Activated naive CD4-positive, alpha-beta T cell treated with anti-CD3 and anti-CD28 coated beads, Interleukin-2, amount 10 ng/mL, durations not matched to agents 7 days and 5 days (primary cell): ENCODE measurements around the gene JAG1.

ENCODE experiments used
- CTCF ChIA-PET: fragments of 350-600 bp; sonication (Branson Sonifier 250); formaldehyde crosslinking; loops from one replicate; lab custom pipeline; 2021; ENCODE audit warnings: antibody characterized with exemption; lab: Charles Lee
- DNase-seq: peaks from one replicate; pipeline ENCODE4 v3.0.0-alpha.2; 2020
- H3K27ac Mint-ChIP-seq: one replicate; pipeline ENCODE4 v1.8.0; 2021; ENCODE audit warnings: mild to moderate bottlenecking, moderate library complexity, mixed read lengths
- H3K27me3 Mint-ChIP-seq: one replicate; pipeline ENCODE4 v1.8.0; 2021; ENCODE audit warnings: mild to moderate bottlenecking, mixed read lengths
- H3K36me3 Mint-ChIP-seq: one replicate; pipeline ENCODE4 v1.8.0; 2021; ENCODE audit warnings: mixed read lengths
- H3K4me1 Mint-ChIP-seq: one replicate; pipeline ENCODE4 v1.8.0; 2021; ENCODE audit warnings: mixed read lengths
- H3K4me3 Mint-ChIP-seq: one replicate; pipeline ENCODE4 v1.8.0; 2021; ENCODE audit warnings: mild to moderate bottlenecking, moderate library complexity, mixed read lengths
- H3K9me3 Mint-ChIP-seq: one replicate; pipeline ENCODE4 v1.8.0; 2021; ENCODE audit warnings: mixed read lengths

JAG1 gene

GRCh38 chr20:10668677-10669368 lies 5.0 kb downstream of the JAG1 start:
- DNase-seq = no peak
- Mint-ChIP-seq H3K36me3 (no peaks in the 10 kb centered on the region), H3K4me1 (peaks cover 20% of the 10 kb centered on the region), H3K27ac (no peak overlapping the region), H3K9me3 (no peaks in the 10 kb centered on the region), H3K4me3 (no peak overlapping the region), H3K27me3 (peaks cover 69% of the 10 kb centered on the region)
- CTCF ChIA-PET = no interaction called here

DNA sequence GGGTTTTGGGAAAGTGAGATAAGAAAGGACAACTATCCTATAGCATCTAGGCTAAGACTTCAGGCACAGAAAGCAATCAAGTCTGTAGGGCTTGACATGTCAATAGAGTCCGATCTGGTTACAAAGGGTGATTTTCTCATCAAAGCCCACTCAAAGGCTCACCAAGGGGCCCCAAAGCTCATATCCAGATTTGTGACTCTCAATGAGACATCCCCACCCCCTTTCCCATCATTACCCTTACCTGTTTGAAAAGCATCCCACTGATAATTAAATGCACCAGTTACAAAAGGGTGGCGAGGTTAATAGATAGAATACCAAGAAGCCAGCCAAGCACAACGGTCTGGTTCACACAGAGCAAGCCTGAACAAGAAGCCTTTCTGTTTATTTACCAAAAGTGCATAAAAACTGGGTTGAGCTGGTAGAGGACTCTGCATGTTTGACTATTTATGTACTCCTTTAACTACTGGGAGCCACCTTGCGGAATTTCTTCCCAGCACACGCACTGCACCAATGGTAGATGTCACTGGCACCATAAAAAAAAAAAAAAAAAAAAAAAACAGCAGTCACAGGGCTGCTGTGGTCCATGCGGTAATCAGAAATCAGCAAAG lies 6.1 kb downstream of the JAG1 start:
- Mint-ChIP-seq H3K4me1 (peaks cover 13% of the 10 kb centered on the region), H3K27me3 (peaks cover 68% of the 10 kb centered on the region), H3K36me3 (no peaks in the 10 kb centered on the region), H3K27ac (no peak overlapping the region), H3K4me3 (no peak overlapping the region), H3K9me3 (no peaks in the 10 kb centered on the region)
- CTCF ChIA-PET = no interaction called here
- DNase-seq = no peak

- CTCF ChIA-PET = no interaction called here
- no peak overlapping the region for H3K27ac Mint-ChIP-seq
- peaks cover 7% of the 10 kb centered on the region for H3K4me1 Mint-ChIP-seq
Measured at GRCh38 chr20:10667077-10667401, 6.8 kb downstream of the JAG1 start.

GRCh38 chr20:10666221-10667076 lies 7.3 kb downstream of the JAG1 start:
- Mint-ChIP-seq H3K27ac (no peak overlapping the region), H3K4me3 (no peak overlapping the region), H3K9me3 (no peaks in the 10 kb centered on the region), H3K36me3 (no peaks in the 10 kb centered on the region), H3K4me1 (peaks cover 4% of the 10 kb centered on the region), H3K27me3 (peaks cover 68% of the 10 kb centered on the region)
- DNase-seq = no peak
- CTCF ChIA-PET = no interaction called here

More at GRCh38 chr20:10667077-10667401, 6.8 kb downstream of the JAG1 start:
- peaks cover 68% of the 10 kb centered on the region for H3K27me3 Mint-ChIP-seq
- no peaks in the 10 kb centered on the region for H3K9me3 Mint-ChIP-seq
- H3K36me3 Mint-ChIP-seq = no peaks in the 10 kb centered on the region
- DNase-seq = no peak
- no peak overlapping the region for H3K4me3 Mint-ChIP-seq

GRCh38 chr20:10665791-10666190 lies 8.0 kb downstream of the JAG1 start:
- no peak for DNase-seq

GRCh38 chr20:10665027-10665561 lies 8.7 kb downstream of the JAG1 start:
- Mint-ChIP-seq H3K4me3 (no peak overlapping the region), H3K9me3 (no peaks in the 10 kb centered on the region), H3K4me1 (no peaks in the 10 kb centered on the region), H3K27ac (no peak overlapping the region), H3K27me3 (peaks cover 66% of the 10 kb centered on the region), H3K36me3 (no peaks in the 10 kb centered on the region)
- no peak for DNase-seq
- CTCF ChIA-PET = no interaction called here

More at GRCh38 chr20:10665791-10666190, 8.0 kb downstream of the JAG1 start:
- H3K9me3 Mint-ChIP-seq = no peaks in the 10 kb centered on the region
- H3K4me1 Mint-ChIP-seq = no peaks in the 10 kb centered on the region
- H3K4me3 Mint-ChIP-seq = no peak overlapping the region
- H3K27me3 Mint-ChIP-seq = peaks cover 67% of the 10 kb centered on the region
- CTCF ChIA-PET = no interaction called here
- no peak overlapping the region for H3K27ac Mint-ChIP-seq
- no peaks in the 10 kb centered on the region for H3K36me3 Mint-ChIP-seq

DNA sequence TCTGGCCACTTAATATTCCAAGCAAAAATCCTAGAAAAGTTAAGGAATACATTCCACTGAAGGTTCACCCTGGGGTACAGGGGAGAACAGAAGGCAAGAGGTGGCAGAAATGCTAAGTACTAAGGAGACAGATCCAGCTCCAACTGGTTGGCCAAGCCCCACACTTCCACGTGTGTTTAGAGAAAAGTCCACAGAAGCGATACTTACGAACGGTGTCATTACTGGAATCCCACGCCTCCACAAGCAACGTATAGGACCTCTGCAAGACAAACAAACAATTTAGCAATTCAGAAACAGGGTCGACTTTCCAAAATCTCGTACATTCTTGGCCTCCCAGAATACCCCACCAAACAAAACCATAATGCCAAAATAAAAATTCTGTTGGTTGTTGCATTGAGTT lies 10.0 kb downstream of the JAG1 start:
- H3K36me3 Mint-ChIP-seq = no peaks in the 10 kb centered on the region
- no peak for DNase-seq
- CTCF ChIA-PET = interaction anchor here (1.6 kb wide), 1 partner anchor 8 kb away, joined by 5 read pairs; no protein-coding TSS in a partner anchor
- no peak overlapping the region for H3K27ac Mint-ChIP-seq
- H3K27me3 Mint-ChIP-seq = peaks cover 61% of the 10 kb centered on the region
- no peak overlapping the region for H3K4me3 Mint-ChIP-seq
- H3K9me3 Mint-ChIP-seq = no peaks in the 10 kb centered on the region
- H3K4me1 Mint-ChIP-seq = no peaks in the 10 kb centered on the region

DNA sequence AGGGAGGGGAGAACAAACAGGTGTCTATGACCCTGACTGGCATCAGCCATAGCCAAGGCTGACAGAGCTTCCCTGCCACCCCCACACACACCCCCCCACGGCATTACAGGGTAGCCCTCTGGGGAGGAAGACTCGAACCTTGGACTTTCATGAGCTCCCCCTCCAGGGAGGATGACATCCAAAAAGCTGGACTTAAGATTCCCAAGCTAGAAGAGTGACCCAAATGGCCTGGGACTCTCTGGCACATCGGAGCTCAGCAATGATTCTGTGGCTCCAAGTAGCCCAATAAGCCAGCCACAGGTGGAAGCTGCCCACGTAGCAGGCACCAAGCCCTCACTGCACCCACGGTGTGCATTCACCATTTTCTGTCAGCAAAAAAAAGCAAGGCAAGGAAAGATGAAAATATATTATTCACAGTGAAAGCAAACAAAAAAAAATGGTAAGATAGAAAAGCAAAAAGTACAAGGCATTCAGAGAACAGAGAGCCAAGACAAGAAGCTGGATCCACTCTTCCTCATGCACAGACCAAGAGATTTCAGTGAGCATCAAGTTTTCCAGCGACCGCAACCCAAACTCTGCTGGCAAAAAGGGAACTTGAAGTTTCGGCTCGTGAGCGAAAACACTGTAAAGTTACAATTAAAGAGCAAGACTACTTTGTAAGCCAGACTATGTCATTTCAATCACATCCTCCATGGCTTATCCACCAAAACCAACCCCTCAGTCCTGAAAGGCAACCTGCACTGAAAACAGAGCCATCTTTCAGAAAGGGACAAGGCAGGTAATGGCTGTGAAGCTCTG lies 10.9 kb downstream of the JAG1 start:
- H3K9me3 Mint-ChIP-seq = no peaks in the 10 kb centered on the region
- H3K27me3 Mint-ChIP-seq = peaks cover 60% of the 10 kb centered on the region
- H3K4me1 Mint-ChIP-seq = no peaks in the 10 kb centered on the region
- H3K4me3 Mint-ChIP-seq = no peak overlapping the region
- CTCF ChIA-PET = interaction anchor here (1.2 to 1.6 kb wide), 2 partner anchors 9 to 111 kb away, joined by 5 read pairs; no protein-coding TSS in a partner anchor
- no peak for DNase-seq
- H3K36me3 Mint-ChIP-seq = no peaks in the 10 kb centered on the region
- no peak overlapping the region for H3K27ac Mint-ChIP-seq

GRCh38 chr20:10662151-10662550 lies 11.6 kb downstream of the JAG1 start:
- CTCF ChIA-PET = interaction anchor here (1.2 kb wide), 1 partner anchor 110 kb away, joined by 5 read pairs; no protein-coding TSS in a partner anchor
- Mint-ChIP-seq H3K4me3 (no peak overlapping the region), H3K27me3 (peaks cover 65% of the 10 kb centered on the region), H3K9me3 (no peaks in the 10 kb centered on the region), H3K36me3 (no peaks in the 10 kb centered on the region), H3K27ac (no peak overlapping the region), H3K4me1 (no peaks in the 10 kb centered on the region)
- no peak for DNase-seq

GRCh38 chr20:10661261-10661660 lies 12.5 kb downstream of the JAG1 start:
- Mint-ChIP-seq H3K4me3 (no peak overlapping the region), H3K4me1 (no peaks in the 10 kb centered on the region), H3K27me3 (peaks cover 61% of the 10 kb centered on the region), H3K9me3 (no peaks in the 10 kb centered on the region), H3K36me3 (no peaks in the 10 kb centered on the region), H3K27ac (no peak overlapping the region)
- no peak for DNase-seq
- CTCF ChIA-PET = no interaction called here

GRCh38 chr20:10660661-10661060 lies 13.1 kb downstream of the JAG1 start:
- Mint-ChIP-seq H3K4me1 (no peaks in the 10 kb centered on the region), H3K36me3 (no peaks in the 10 kb centered on the region), H3K9me3 (no peaks in the 10 kb centered on the region), H3K27me3 (peaks cover 58% of the 10 kb centered on the region), H3K27ac (no peak overlapping the region), H3K4me3 (no peak overlapping the region)
- no peak for DNase-seq
- CTCF ChIA-PET = no interaction called here

GRCh38 chr20:10659651-10660601 lies 13.9 kb downstream of the JAG1 start:
- Mint-ChIP-seq H3K4me1 (no peaks in the 10 kb centered on the region), H3K27ac (no peak overlapping the region), H3K4me3 (no peak overlapping the region), H3K27me3 (peaks cover 57% of the 10 kb centered on the region), H3K9me3 (no peaks in the 10 kb centered on the region), H3K36me3 (no peaks in the 10 kb centered on the region)
- CTCF ChIA-PET = no interaction called here
- DNase-seq = no peak
